Karpas-422 (cell line): ENCODE data around the gene INTS1. TPM values are rescaled to one million over a fixed set of nuclear protein-coding genes. Genes with fewer than 3 reads are reported as not detected.

Experiments
- DNase-seq: peaks from one replicate; pipeline ENCODE4 v3.0.0-alpha.2; 2015
- H2AFZ ChIP-seq: fragments of 200-600 bp; sonication (generic); 2 replicates; pipeline ENCODE4 v1.6.1; 2014; ENCODE audit warnings: antibody characterized with exemption, low read length, mixed read lengths
- H3K27ac ChIP-seq: fragments of 200-600 bp; sonication (generic); 2 replicates; pipeline ENCODE4 v1.5.1; 2014; ENCODE audit warnings: mild to moderate bottlenecking, low read length, moderate library complexity
- H3K27me3 ChIP-seq: fragments of 200-600 bp; sonication (generic); 2 replicates; pipeline ENCODE4 v1.6.1; 2014; ENCODE audit warnings: low read length, mixed read lengths
- H3K36me3 ChIP-seq: fragments of 200-600 bp; sonication (generic); 2 replicates; pipeline ENCODE4 v1.6.1; 2014; ENCODE audit warnings: low read length, mixed read lengths; ENCODE audit not compliant: insufficient read depth
- H3K4me1 ChIP-seq: fragments of 200-600 bp; sonication (generic); 2 replicates; pipeline ENCODE4 v1.6.1; 2014; ENCODE audit warnings: mild to moderate bottlenecking, low read length, mixed read lengths
- H3K4me2 ChIP-seq: fragments of 200-600 bp; sonication (generic); 2 replicates; pipeline ENCODE4 v1.6.1; 2014; ENCODE audit warnings: low read length, low read depth, mild to moderate bottlenecking; ENCODE audit not compliant: poor library complexity, severe bottlenecking
- H3K4me3 ChIP-seq: fragments of 200-600 bp; sonication (generic); 2 replicates; pipeline ENCODE4 v1.5.1; 2014; ENCODE audit warnings: mild to moderate bottlenecking, antibody characterized with exemption, low read length, mixed read lengths
- H3K79me2 ChIP-seq: fragments of 200-600 bp; sonication (generic); 2 replicates; pipeline ENCODE4 v1.6.1; 2014; ENCODE audit warnings: mild to moderate bottlenecking, low read length, mixed read lengths
- H3K9ac ChIP-seq: fragments of 200-600 bp; sonication (generic); 2 replicates; pipeline ENCODE4 v1.6.0; 2014; ENCODE audit warnings: low read length
- H3K9me2 ChIP-seq: fragments of 200-600 bp; sonication (generic), shearing (Covaris generic); replicated peaks from 2 replicates; pipeline ENCODE4 v1.6.0; 2014; ENCODE audit warnings: mild to moderate bottlenecking, low read length, moderate library complexity; ENCODE audit not compliant: insufficient read depth
- H3K9me3 ChIP-seq: fragments of 300-700, 200-600 bp; sonication (generic); 2 replicates; pipeline ENCODE4 v1.6.1; 2014; ENCODE audit warnings: low read length, mixed read lengths
- H4K20me1 ChIP-seq: fragments of 200-600 bp; sonication (generic); 2 replicates; pipeline ENCODE4 v1.6.1; 2014; ENCODE audit warnings: mild to moderate bottlenecking, antibody characterized with exemption, low read length, low read depth; ENCODE audit not compliant: insufficient read depth
- total RNA-seq: library from RNA; depleted of rRNA; stranded (reverse); fragments of >200 nt; shearing (Covaris generic); gene quantifications from 2 replicates; pipeline ENCODE4 v1.2.3, GENCODE V29; 2014; ENCODE audit warnings: low replicate concordance; rRNA removed

INTS1 gene
- total RNA-seq, 1 experiment from 2014 or later: 25.7 TPM

- Histone ChIP-seq H3K4me1 (no peaks in the 10 kb centered on the region; the same call in 1 of the 2 replicates), H3K9me2 (no peaks in the 10 kb centered on the region), H2AFZ (no peak overlapping the region), H3K36me3 (no peaks in the 10 kb centered on the region), H3K79me2 (no peaks in the 10 kb centered on the region), H3K27ac (no peak overlapping the region), H3K27me3 (no peaks in the 10 kb centered on the region), H3K4me2 (no peak overlapping the region), H4K20me1 (no peaks in the 10 kb centered on the region), H3K9me3 (no peaks in the 10 kb centered on the region), H3K9ac (no peak overlapping the region), H3K4me3 (no peak overlapping the region)
- peak; percentile 52 for DNase-seq
Observed at GRCh38 chr7:1422512-1423263, 81.5 kb downstream of the INTS1 start.

- H3K9ac ChIP-seq: no peak overlapping the region
- no peak overlapping the region for H3K27ac ChIP-seq
- H4K20me1 ChIP-seq: no peaks in the 10 kb centered on the region
- H3K4me3 ChIP-seq: no peak overlapping the region
- no peaks in the 10 kb centered on the region for H3K9me2 ChIP-seq
- no peaks in the 10 kb centered on the region for H3K27me3 ChIP-seq
- no peak for DNase-seq
- no peaks in the 10 kb centered on the region for H3K9me3 ChIP-seq
- H3K4me2 ChIP-seq: no peak overlapping the region
- no peaks in the 10 kb centered on the region for H3K79me2 ChIP-seq
- H3K36me3 ChIP-seq: no peaks in the 10 kb centered on the region
- H3K4me1 ChIP-seq: no peaks in the 10 kb centered on the region; the same call in 1 of the 2 replicates
- H2AFZ ChIP-seq: no peak overlapping the region
Observed at GRCh38 chr7:1421946-1422345, 82.2 kb downstream of the INTS1 start.

- no peaks in the 10 kb centered on the region; the same call in 1 of the 2 replicates for H3K4me1 ChIP-seq
- no peaks in the 10 kb centered on the region for H3K9me2 ChIP-seq
- no peaks in the 10 kb centered on the region for H3K79me2 ChIP-seq
- no peaks in the 10 kb centered on the region for H4K20me1 ChIP-seq
- no peaks in the 10 kb centered on the region for H3K36me3 ChIP-seq
- no peak overlapping the region for H2AFZ ChIP-seq
- H3K27ac ChIP-seq: no peak overlapping the region
- H3K9me3 ChIP-seq: no peaks in the 10 kb centered on the region
- no peaks in the 10 kb centered on the region for H3K27me3 ChIP-seq
- no peak overlapping the region for H3K4me2 ChIP-seq
- DNase-seq: no peak
- H3K4me3 ChIP-seq: no peak overlapping the region
- no peak overlapping the region for H3K9ac ChIP-seq
Observed at GRCh38 chr7:1421020-1421790, 83.0 kb downstream of the INTS1 start.

Other genes with a start within 250 kb of the INTS1 start
- gene MICALL2, start 44.9 kb downstream of the INTS1 start, total RNA-seq: not detected in 2 replicates
- gene MAFK, start 26.3 kb upstream of the INTS1 start, total RNA-seq: 10.3 and 13.8 TPM in 2 replicates
- gene TMEM184A, start 51.8 kb upstream of the INTS1 start, total RNA-seq: not detected in 2 replicates
- gene PSMG3, start 65.6 kb upstream of the INTS1 start, total RNA-seq: 29.9 and 70.4 TPM in 2 replicates
- gene ELFN1, start 165.9 kb upstream of the INTS1 start, total RNA-seq: not detected in 2 replicates